Activated gamma-delta T cell treated with Interleukin-2 at 50 U/mL for 16 hours (primary cell): Measurements from ENCODE around the gene FPGS.
"Not testable (repeated sequence)": the region's sequence is repeated elsewhere in the genome, so short reads cannot be mapped to it uniquely, and the experiment has no call there.

ENCODE experiments used
- DNase-seq: peaks from one replicate; pipeline ENCODE4 v3.0.0-alpha.2; 2020

FPGS gene

GRCh38 chr9:127802576-127803443, at the start of gene FPGS:
Gene FPGS, plus strand, starts transcription at chr9:127802882. Its CDS starts 43 bp downstream, at chr9:127802925.
- DNase-seq, result peak; percentile 81

- DNase-seq, result no peak
Observed at GRCh38 chr9:127753148-127753547, 49.5 kb upstream of the FPGS start.

DNA sequence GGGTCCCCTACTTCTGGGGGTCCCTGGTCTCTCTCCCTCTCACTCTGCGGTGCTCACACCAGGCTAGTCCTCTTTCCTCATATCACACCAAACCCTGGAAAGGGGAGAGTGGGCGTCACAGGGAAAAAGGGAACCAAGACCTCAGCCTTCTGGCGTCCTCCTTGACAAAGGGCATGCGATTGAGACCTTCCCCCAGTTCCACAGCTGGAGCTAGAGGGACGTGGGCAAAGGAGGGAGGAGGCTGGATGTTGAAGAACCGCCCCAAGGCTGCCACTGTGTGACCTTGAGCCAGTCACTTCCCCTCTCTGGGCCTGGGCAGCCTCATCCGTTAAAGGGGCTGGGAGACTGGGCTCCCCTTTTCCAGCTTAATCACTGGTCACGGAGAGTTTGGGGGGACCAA, 49.1 kb upstream of the FPGS start:
- no peak for DNase-seq

DNA sequence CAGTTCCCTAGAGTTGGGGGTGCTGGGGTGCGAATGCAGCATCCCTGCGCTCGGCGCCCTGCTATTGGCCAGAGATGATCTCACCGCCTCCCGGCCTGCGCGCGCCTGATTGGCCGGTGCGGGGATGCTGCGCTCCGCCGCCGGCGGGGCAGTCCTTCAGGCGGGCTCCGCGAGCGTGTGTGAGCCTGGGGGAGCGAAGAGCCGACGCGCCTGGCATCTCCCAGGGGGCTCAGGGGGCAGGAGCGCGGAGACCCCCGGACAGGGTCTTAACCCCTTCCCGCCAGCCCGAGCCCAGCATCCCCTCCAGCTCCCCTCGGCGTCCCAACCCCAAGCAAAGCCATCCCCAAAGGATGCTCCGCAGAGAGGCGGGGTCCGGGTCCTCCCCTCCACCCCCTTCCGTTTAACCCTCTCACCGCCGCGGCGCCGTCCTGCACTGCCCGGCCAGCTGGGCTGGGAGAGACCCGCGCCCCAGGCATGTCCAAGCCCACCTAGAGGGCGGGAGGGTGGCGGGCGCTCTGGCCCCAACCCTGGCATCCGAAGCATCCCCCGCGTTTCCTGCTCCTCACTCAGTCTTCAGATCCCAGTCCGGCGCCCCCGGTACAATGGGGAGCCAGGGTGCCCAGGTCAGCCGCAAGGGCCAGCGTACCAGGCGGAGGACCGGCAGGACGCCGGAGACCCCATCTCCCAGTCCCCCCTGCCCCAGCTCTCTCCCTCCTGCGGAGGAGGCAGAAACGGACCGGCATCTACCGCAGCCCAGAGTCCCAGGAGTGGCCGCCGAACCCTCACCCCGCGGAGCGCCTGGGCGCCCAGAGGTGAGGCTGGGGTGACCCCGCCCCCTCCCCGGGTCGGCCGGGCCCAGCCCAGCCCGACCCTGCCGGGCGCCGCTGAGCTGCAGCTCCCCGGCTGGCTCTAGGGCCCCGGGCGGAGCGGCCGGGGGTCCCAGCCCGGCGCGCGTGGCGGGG, 48.3 kb upstream of the FPGS start:
- DNase-seq, result no peak

DNA sequence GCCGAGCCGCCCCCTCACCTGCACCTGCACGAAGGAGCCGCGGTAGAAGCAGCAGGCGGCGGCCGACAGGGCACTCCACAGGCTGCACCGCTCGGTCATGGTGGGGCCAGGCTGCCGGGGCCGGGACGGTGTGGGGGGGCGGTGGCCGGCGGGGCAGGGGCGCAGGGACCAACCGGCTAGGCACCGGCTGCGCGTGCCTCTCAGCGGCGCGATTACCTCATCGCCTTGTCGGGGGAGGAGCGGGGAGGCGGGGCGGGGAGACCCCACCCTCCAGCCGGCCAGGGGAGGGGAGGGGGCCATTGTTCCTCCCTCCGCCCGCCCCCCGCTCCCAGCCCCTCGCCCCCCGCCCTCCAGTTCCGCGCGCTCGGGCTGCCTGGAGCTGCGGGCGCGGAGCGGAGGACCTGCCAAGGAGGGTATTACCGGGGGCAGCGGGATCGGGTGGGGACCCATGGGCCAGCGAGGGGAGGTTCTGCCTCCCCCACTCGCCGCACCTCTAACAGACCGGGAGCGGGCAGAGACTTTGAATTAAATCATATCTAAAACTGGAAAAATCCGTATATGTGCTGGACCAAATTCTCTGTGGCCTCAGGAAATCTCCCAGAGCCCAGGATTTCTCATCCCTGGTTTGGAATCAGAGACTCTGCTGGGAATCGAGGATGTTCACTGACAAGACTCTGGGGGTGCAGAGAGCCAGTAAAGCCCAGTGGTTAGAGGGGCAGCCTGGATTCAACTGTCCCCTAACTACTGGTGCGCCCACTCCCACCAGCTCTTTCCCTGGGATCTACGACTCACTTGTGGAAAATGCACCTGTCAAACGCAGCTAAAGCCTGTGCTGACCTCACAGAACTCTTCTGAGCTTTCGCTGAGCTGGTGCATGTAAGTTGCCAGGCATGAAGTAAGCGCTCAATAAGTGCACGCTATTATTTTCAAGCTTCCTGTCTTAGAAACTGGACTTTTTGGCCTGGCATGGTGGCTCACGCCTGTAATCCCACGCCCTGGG, 47.3 kb upstream of the FPGS start:
- DNase-seq, result no peak

- no peak for DNase-seq
Observed at GRCh38 chr9:127756233-127756632, 46.4 kb upstream of the FPGS start.

DNA sequence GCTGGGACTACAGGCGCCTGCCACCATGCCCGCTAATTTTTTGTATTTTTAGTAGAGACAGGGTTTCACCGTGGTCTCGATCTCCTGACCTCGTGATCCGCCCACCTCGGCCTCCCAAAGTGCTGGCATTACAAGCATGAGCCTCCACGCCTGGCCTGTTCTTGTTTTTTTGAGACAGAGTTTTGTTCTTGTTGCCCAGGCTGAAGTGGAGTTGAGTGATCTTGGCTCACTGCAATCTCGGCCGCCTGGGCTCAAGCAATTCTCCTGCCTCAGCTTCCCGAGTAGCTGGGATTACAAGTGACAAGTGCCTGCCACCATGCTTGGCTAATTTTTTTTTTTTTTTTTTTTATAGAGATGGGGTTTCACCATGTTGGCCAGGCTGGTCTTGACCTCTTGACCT, 45.9 kb upstream of the FPGS start:
- not testable (repeated sequence) for DNase-seq

DNA sequence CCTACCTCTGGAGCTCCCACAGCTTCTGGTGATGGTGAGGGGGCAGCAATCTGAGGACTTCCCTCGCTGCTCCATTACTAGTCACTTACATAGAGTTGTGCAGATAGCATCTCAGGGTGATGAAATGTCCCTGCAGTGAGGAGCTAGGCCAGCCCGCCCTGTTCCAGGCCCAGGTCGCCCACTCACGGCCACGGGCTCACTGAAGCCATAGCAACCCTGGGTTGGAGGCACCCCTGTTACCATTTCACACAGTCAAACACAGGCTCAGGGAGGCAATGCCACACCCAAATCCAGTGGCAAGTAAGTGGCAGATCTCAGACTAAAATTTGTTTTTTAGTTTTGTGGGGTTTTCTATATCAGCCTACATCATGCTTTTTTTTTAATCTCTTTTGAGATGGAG, 43.8 kb upstream of the FPGS start:
- no peak for DNase-seq

DNA sequence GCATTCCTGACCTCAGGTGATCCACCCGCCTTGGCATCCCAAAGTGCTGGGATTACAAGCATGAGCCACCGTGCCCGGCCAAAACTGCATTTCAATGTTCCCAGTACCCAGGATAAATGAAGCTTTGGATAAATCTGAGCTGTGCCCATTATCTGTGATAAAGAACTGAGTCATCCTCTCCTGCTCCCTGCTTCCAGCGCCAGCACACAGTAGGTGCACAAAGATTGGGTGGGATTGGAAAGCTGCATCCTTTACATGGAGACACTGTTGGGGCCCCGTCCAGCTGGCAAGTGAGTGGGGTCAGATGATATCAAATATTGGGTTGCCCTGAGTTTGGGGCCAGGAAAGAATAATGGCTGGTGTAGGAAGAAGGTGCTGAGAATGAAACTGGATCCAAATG, 41.6 kb upstream of the FPGS start:
- no peak for DNase-seq

DNA sequence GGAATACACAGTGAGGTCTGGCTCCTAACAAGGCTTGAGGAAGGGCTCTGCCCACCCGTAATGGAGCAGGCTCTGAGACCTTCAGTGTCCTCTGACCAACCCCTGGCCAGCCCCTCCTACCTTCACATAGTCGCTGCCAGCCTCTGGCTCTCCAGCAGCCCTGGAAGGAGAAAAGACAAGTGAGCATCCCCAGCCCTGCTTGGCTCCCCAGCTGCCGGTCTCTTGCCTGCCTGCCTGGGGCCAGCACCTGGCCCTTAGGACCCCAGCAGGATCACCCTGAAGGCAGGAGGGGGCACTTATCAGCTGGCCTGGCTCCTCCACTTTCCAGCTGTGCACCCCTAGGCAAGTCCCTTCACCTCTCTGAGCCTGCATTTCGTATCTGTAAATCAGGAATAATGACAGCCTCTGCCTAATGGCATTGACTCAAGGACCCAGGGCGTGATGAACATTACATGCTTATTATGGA, 41.2 kb upstream of the FPGS start:
- DNase-seq, result no peak

GRCh38 chr9:127762111-127762676, 40.5 kb upstream of the FPGS start:
- no peak for DNase-seq

DNA sequence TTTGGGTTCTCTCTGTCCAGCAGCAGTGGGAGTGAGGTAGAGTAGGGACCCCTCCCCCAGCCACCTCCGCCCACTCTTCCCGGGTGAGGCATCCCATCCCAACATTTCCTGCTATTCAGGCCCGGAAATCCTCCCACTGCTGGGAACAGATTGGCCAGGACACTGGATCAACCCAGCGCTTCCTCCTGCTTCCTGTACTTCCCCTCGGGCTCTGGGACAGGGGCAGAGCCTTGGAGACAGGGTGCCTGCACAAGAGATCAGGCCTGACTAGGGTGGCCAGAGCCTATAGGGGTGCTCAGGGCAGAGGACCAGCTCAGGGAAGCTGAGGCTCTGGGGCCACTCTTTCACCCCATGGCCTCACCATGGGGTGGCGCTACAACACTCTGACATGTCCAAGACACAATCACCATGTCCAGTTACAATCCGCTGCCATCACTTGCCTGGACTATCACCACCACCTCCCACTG, 38.7 kb upstream of the FPGS start:
- no peak for DNase-seq

DNA sequence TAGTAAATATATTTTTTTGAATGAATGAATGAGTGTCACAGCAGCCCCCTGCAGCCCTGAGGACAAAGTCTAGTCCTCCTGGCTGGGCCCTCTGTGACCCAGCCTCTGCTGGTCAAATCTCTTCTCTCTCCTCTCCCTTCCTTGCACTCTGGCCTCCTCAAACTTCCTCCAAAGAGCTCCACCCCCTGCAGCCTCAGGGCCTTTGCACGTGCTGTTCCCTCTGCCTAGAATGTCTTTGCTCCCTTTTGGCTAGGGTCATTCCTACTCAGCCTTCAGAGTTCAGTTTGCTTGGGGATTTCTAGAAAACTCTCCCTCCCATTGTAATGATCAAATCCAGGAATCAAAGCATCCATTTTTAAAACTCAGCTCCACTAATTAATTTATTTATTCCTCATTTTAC, 37.3 kb upstream of the FPGS start:
- no peak for DNase-seq

- DNase-seq, result no peak
Observed at GRCh38 chr9:127767410-127767809, 35.3 kb upstream of the FPGS start.

DNA sequence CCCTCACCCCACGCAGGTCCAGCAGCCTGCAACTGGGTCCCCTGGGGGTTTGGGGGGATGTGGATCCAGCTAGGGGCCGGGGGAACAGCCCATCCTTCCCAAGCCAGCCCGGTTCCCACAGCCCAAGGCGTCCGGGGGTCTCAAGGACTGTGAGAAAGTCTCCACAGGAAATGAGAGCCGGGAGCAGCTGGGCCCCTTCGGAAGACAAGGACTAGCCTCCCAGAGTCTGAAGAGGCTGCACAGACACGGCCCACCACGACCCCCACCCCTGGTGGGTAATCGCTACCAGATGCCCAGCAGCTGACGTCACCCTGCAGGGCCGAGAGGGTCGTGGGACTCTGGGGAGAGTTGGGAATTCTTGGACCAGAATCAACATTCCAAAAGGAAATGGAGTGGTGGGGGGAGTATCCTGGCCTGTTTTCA, 34.8 kb upstream of the FPGS start:
- DNase-seq, result no peak

DNA sequence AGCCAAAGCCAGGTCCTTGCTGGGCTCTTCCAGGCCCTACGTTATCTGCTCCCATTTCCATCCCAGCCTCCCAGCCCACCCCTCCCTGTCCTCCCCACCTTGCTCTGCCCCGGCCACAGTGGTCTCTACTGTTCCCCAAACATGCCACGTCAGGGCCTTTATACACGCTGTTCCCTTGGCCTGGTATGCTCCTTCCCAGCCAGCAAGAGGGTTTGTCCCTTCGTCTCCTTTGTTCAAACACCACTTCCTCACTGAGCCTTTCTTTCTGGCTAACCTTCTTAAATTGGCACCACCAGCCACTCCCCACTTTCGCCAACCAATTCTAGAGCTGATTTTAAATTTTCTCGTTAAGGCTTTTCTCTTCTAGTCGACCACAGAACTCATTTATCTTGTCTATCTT, 34.0 kb upstream of the FPGS start:
- no peak for DNase-seq

- DNase-seq, result no peak
Observed at GRCh38 chr9:127769101-127769500, 33.6 kb upstream of the FPGS start.

GRCh38 chr9:127769929-127770582, 32.6 kb upstream of the FPGS start:
- DNase-seq, result no peak

DNA sequence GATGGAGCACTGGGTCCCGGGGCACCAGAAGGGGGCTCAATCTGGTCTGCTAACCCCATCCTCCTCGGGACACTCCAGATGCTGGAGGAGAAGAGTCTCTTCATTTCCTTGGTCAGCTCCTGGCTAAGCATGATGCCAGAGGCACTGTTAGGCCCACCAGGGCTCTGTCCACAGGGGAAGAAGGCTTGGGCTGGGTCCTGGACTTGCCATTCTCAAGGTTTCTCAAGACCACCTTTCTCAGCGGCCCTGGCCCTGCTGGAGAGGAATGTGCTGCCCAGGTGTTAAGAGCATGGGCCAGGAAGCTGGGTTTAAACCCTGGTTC, 32.1 kb upstream of the FPGS start:
- no peak for DNase-seq

DNA sequence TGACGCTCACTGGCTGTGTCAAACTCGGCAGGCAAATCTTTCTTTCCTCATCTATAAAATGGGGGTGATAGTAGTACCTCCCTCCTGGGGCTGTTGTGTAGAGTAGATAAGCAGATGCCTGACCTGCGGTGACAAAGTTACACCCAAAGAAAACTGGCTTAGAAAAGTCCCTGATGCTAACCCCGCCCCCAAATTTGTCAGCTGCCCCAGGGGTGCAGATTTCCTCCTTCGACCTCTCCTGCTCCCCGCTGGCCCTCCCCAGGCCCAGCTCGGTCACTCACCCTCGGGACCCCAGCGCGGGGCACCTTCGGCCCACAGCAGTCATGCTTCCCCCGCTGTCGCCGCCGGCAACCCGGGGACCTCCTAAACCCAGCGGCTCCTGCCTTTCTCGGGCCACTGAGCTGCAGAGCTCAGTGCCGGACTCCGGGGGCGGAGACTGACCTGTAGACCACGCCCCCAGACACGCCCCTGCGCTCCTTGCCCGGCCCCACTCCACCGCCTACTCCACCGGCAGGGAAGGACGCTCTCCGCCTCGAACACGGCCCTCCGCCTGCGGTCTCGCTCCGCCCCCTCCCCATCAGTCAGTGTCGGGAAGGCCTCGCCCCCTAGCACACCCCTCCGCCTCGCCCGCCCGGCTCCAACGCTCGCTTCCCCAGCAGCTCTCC, 31.6 kb upstream of the FPGS start:
- peak; percentile 90 for DNase-seq
